ENCODE results near the gene CDSN. TPM values are rescaled to one million over a fixed set of nuclear protein-coding genes. Genes with fewer than 3 reads are reported as not detected.

Gene CDSN
- total and polyA plus RNA-seq, 2 donors (not counting 1 experiment from before 2014, with no cell fraction given), result not detected

DNA sequence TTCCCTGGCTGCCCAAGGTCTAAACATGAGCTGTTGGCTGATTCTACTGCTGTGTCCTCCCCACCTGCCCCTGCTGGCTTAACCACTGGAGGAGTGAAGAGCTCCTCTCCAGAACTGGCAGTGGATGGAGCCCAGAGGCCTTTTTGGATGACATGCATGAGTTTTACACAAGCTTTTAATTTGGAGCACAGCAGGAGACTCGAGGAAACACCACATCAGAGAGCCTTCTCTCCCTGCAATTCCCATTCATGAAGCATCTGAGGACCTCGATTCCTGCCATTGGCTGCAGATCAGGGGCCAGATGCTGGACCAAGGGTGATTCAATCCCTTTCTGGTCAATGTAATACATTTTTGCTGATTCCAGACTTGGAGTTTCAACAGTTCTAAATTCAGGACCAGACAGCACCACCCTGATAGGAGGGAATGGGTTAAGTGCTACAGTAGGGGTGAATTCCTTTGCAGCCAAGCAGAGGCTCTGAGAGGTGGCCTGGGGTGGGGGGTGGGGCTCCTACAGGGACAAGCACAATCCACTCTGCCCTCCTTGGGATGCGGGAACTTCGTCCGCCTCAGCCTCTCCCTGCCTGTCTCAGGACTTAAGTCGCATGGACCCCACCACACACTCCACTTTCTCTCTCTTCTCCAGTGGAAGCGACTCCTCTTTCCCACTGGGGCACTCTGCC lies 6.2 kb downstream of the CDSN start:
- Histone ChIP-seq H3K4me2 (replicated peaks; ENCODE audit: low read depth, low read length, poor library complexity, severe bottlenecking) (no peak overlapping the region), H4K20me1 (ENCODE audit: control insufficient read depth, insufficient read depth, low read length, poor library complexity, severe bottlenecking) (no peaks in the 10 kb centered on the region), H3K9ac (ENCODE audit: low read length) (no peak overlapping the region), H3K79me2 (ENCODE audit: control insufficient read depth, insufficient read depth, low read length) (no peaks in the 10 kb centered on the region), H2AFZ (ENCODE audit: insufficient read depth, low read depth, low read length, poor library complexity, severe bottlenecking) (no peak overlapping the region), H3K27ac (ENCODE audit: low read length in 2 of 2) (no peak overlapping the region), H3K36me3 (replicated peaks in 1 of 2; ENCODE audit: control extremely low read depth in 1 of 2, control insufficient read depth in 1 of 2, extremely low read depth in 1 of 2, insufficient read depth in 2 of 2, low read length in 1 of 2) (no peaks in the 10 kb centered on the region), H3K27me3 (replicated peaks in 1 of 4; ENCODE audit: control extremely low read depth in 1 of 4, control insufficient read depth in 3 of 4, insufficient read depth in 4 of 4, low read length in 3 of 4) (peaks cover 0 to 13% (median 3%) of the 10 kb centered on the region in 4 experiments), H3K4me3 (ENCODE audit: control extremely low read depth in 1 of 5, extremely low read depth in 1 of 5, insufficient read depth in 1 of 5, low read depth in 2 of 5, low read length in 4 of 5) (no peak overlapping the region), H3K9me3 (ENCODE audit: control extremely low read depth in 1 of 3, control insufficient read depth in 2 of 3, insufficient read depth in 1 of 3, low read length in 2 of 3) (no peaks in the 10 kb centered on the region), H3K4me1 (ENCODE audit: control insufficient read depth in 2 of 2, insufficient read depth in 2 of 2, low read length in 2 of 2) (peaks cover 0 to 6% of the 10 kb centered on the region in 2 donors)
- ChIA-PET CTCF (interaction anchor here (0.6 to 0.7 kb wide), 3 partner anchors 12 to 285 kb away, joined by 3 to 4 read pairs (median 3); no protein-coding TSS in a partner anchor), POLR2A (no interaction called here)
- intact Hi-C loops (cut with micrococcal nuclease), result no loop called here
- TF ChIP-seq EZH2 (IDR thresholded peaks at IDR 0.05; ENCODE audit: borderline replicate concordance, insufficient read depth, low read depth, low read length, poor library complexity, severe bottlenecking) (no peak), CTCF (IDR thresholded peaks at IDR 0.05) (no peak)
- no peak for ATAC-seq (ENCODE audit: low read depth)
- no peak overlapping the region for H3K27ac Mint-ChIP-seq
- H3K4me1 Mint-ChIP-seq, result peaks cover 5% of the 10 kb centered on the region
- no peaks in the 10 kb centered on the region for H3K9me3 Mint-ChIP-seq (ENCODE audit: insufficient read depth)
- no peak overlapping the region for H3K4me3 Mint-ChIP-seq
- H3K27me3 Mint-ChIP-seq, result peaks cover 45% of the 10 kb centered on the region
- DNase-seq, result no peak
- 58% methylated on average over 5 of the region's 7 CpGs for WGBS (ENCODE audit: insufficient coverage)

- H3K27me3 Mint-ChIP-seq, result peaks cover 41% of the 10 kb centered on the region
- no peaks in the 10 kb centered on the region for H4K20me1 ChIP-seq (ENCODE audit: control insufficient read depth, insufficient read depth, low read length, poor library complexity, severe bottlenecking)
- ATAC-seq (ENCODE audit: low read depth), result no peak
- H3K79me2 ChIP-seq (ENCODE audit: control insufficient read depth, insufficient read depth, low read length), result no peaks in the 10 kb centered on the region
- TF ChIP-seq CTCF (IDR thresholded peaks at IDR 0.05), result no peak
- TF ChIP-seq EZH2 (IDR thresholded peaks at IDR 0.05; ENCODE audit: borderline replicate concordance, insufficient read depth, low read depth, low read length, poor library complexity, severe bottlenecking), result no peak
- H3K9ac ChIP-seq (ENCODE audit: low read length), result no peak within 1 kb of the TSS
- ChIA-PET CTCF (interaction anchor here (1.0 to 1.2 kb wide), 3 partner anchors 10 to 254 kb away, joined by 3 to 4 read pairs (median 3); no protein-coding TSS in a partner anchor), POLR2A (no interaction called here)
- 82% methylated on average over 1 of the region's 5 CpGs for WGBS (ENCODE audit: insufficient coverage)
- H3K27me3 ChIP-seq (replicated peaks in 1 of 4; ENCODE audit: control extremely low read depth in 1 of 4, control insufficient read depth in 3 of 4, insufficient read depth in 4 of 4, low read length in 3 of 4), result peaks cover 0 to 13% (median 3%) of the 10 kb centered on the region in 4 experiments
- no peak within 1 kb of the TSS for H3K4me3 ChIP-seq (ENCODE audit: control extremely low read depth in 1 of 5, extremely low read depth in 1 of 5, insufficient read depth in 1 of 5, low read depth in 2 of 5, low read length in 4 of 5)
- DNase-seq, result no peak
- no peak within 1 kb of the TSS for H3K4me2 ChIP-seq (replicated peaks; ENCODE audit: low read depth, low read length, poor library complexity, severe bottlenecking)
- H3K9me3 Mint-ChIP-seq (ENCODE audit: insufficient read depth), result no peaks in the 10 kb centered on the region
- H3K4me1 Mint-ChIP-seq, result peaks cover 5% of the 10 kb centered on the region
- peaks cover 0 to 6% of the 10 kb centered on the region in 2 donors for H3K4me1 ChIP-seq (ENCODE audit: control insufficient read depth in 2 of 2, insufficient read depth in 2 of 2, low read length in 2 of 2)
- intact Hi-C loops (cut with micrococcal nuclease), result no loop called here
- H3K9me3 ChIP-seq (ENCODE audit: control extremely low read depth in 1 of 3, control insufficient read depth in 2 of 3, insufficient read depth in 1 of 3, low read length in 2 of 3), result no peaks in the 10 kb centered on the region
- no peak within 1 kb of the TSS for H2AFZ ChIP-seq (ENCODE audit: insufficient read depth, low read depth, low read length, poor library complexity, severe bottlenecking)
- H3K27ac Mint-ChIP-seq, result no peak within 1 kb of the TSS
- no peaks in the 10 kb centered on the region for H3K36me3 ChIP-seq (replicated peaks in 1 of 2; ENCODE audit: control extremely low read depth in 1 of 2, control insufficient read depth in 1 of 2, extremely low read depth in 1 of 2, insufficient read depth in 2 of 2, low read length in 1 of 2)
- no peak within 1 kb of the TSS for H3K27ac ChIP-seq (ENCODE audit: low read length in 2 of 2)
- no peak within 1 kb of the TSS for H3K4me3 Mint-ChIP-seq
Observed at GRCh38 chr6:31112478-31112877, 7.8 kb downstream of the CDSN start, which contains the start of gene C6orf15. Gene C6orf15 (minus strand): TSS chr6:31112575. CDS start chr6:31112555, 20 bp downstream.
